ENCODE data around the gene REXO1.

REXO1 gene

DNA sequence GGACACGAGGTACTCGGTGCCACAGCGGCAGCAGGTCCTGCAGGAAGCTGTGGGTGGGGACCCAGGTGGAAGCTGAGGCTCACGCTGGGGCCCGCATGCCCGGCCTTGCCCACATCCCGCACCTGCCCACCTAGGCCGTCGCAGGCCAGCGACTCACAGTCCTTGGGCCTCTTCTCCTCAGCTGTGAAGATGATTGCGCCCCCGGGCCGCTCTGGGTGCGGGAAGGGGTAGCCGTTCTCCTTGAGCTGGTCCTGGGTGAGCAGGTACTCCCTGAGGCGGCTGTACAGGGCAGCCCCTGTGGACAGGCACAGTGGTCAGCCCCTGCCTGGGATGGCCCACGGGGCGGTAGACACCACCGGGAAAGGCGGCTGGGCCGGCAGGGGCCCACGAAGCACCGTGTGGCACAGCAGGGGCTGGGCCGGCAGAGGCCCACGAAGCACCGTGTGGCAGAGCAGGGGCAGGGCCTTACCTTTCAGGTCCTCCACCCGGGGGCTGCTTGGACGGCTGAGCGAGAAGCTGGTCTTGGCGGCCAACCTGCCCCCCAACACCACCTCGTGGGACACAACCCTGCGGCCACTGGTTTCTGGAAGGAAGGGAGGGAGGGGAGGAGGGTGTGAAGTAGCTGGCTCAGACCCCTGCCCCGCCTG is 29.6 kb downstream of the REXO1 start:
- H3K9me3 ChIP-seq (replicated peaks in 1 of 11) = no peaks in the 10 kb centered on the region
- peaks cover 2 to 22% (median 16%) of the 10 kb centered on the region in 10 experiments; a peak in 17 of 20 replicates for H3K4me1 ChIP-seq
- no peak for TF ChIP-seq Cebpa-rat (IDR thresholded peaks at IDR 0.05)
- H4K20me1 ChIP-seq = peaks cover 51 to 95% (median 78%) of the 10 kb centered on the region in 11 experiments; a peak in 21 of 22 replicates
- H3K36me3 ChIP-seq = peaks cover 86 to 95% (median 92%) of the 10 kb centered on the region in 11 experiments
- H3K4me2 ChIP-seq = no peak overlapping the region
- H3K27ac ChIP-seq = no peak overlapping the region
- no peak overlapping the region for H3K9ac ChIP-seq
- H3K4me3 ChIP-seq = no peak overlapping the region
- H3K27me3 ChIP-seq = no peaks in the 10 kb centered on the region

GRCh38 chr19:1817553-1818179 is 30.6 kb downstream of the REXO1 start:
- no peak for TF ChIP-seq Cebpa-rat (IDR thresholded peaks at IDR 0.05)
- Histone ChIP-seq H3K27ac (no peak overlapping the region), H3K36me3 (peaks cover 76 to 85% (median 82%) of the 10 kb centered on the region in 11 experiments), H3K4me3 (no peak overlapping the region), H3K27me3 (no peaks in the 10 kb centered on the region), H3K4me2 (no peak overlapping the region), H3K9ac (0 out of 22 replicates have a peak overlapping the region, but pooled peaks of 1 of the 11 experiments have one; percentile 15), H4K20me1 (peaks cover 41 to 93% (median 75%) of the 10 kb centered on the region in 11 experiments; a peak in 21 of 22 replicates), H3K9me3 (replicated peaks in 1 of 11) (no peaks in the 10 kb centered on the region), H3K4me1 (peaks cover 10 to 29% (median 25%) of the 10 kb centered on the region in 10 experiments; a peak in 19 of 20 replicates)

DNA sequence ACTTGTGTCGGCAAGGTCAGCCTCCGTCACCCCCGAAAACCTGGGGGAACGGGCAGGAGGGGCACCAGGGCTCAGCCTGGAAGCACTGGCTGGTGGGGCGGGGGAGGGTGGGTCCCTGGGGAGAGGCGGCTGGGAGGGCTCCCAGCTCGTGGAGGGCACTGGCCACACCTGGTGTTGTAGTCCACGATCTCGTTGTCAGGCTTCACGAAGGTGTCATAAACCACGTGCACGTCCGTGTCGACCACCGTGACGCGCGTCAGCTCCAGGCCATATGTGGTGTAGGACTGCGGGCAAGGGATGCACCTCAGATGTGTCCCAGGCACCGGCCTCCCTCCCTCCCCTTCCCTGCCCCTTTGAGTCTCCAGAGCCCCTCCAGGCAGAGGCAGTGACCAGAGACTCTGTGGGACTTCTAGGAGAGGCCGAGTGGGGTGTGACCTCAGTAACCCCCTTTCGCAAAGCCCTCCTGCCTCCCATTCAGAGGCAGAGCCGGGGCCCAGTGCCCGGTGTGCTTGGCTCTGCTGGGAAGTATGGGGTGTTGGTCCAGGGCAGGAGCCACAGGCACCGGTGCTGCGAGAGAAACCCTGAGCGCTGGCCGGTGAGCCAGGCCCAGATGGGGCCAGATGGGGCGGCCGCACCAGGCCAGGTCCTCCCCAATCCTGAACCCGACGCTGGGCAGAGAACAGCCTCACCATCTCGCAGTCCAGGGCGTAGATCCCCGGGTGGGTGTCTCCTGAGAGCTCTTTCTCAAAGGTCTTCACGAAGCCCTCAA is 31.6 kb downstream of the REXO1 start:
- peaks cover 66 to 76% (median 73%) of the 10 kb centered on the region in 11 experiments for H3K36me3 ChIP-seq
- peaks cover 32 to 84% (median 66%) of the 10 kb centered on the region in 11 experiments; a peak in 21 of 22 replicates for H4K20me1 ChIP-seq
- no peak overlapping the region for H3K27ac ChIP-seq
- no peaks in the 10 kb centered on the region for H3K27me3 ChIP-seq
- H3K4me1 ChIP-seq = peaks cover 12 to 31% (median 27%) of the 10 kb centered on the region in 10 experiments
- no peak overlapping the region for H3K4me2 ChIP-seq
- no peak overlapping the region for H3K9ac ChIP-seq
- no peaks in the 10 kb centered on the region for H3K9me3 ChIP-seq (replicated peaks in 1 of 11)
- TF ChIP-seq Cebpa-rat (IDR thresholded peaks at IDR 0.05) = no peak
- no peak overlapping the region for H3K4me3 ChIP-seq

DNA sequence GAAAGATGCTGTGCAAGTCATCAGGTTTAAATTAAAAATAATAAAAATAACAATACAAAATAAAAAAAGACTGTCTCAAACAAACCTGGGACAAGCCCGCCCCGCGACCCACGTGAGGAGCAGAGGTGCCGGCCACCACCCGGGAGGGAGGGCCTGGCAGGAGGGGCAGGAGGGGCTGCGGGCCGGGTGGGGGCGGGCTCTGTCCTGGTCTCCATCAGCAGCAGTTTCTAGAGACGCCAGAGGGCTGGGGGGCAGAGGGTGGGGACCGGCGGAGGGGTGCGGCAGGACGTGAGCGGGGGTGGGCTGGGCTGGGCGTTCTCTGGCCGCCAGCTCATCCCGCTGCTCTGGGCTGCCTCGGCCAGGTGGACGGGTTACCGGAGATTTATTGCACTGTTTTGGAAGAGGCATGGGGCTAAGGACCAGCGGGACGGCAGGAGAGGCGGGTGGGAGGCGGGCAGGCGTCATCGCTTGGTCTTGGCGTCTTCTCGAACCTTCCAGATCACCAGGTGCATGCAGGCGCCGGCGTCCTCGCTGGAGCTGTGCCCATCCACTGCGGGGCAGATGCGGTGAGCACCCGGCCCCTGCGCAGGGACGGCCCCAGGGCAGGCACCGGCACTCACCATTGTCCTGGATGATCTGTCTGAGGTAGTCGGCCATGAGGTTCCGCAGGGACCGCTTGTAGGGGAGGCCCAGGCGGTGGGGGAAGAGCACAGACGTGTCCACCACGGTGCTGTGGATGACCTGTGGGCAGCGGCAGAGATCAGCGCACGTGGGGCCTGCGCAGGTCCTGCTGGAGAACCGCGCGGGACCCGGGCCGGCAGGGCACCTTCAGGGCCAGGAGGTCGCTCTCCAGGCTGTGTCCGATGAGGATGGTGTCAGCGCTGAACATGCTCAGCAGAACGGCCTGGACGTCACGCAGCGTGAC is 32.4 kb downstream of the REXO1 start:
- Histone ChIP-seq H3K27ac (no peak overlapping the region), H3K9ac (no peak overlapping the region), H3K4me3 (no peak overlapping the region), H3K27me3 (no peaks in the 10 kb centered on the region), H4K20me1 (peaks cover 27 to 76% (median 60%) of the 10 kb centered on the region in 11 experiments; a peak in 21 of 22 replicates), H3K9me3 (replicated peaks in 1 of 11) (no peaks in the 10 kb centered on the region), H3K36me3 (peaks cover 58 to 67% (median 64%) of the 10 kb centered on the region in 11 experiments), H3K4me2 (no peak overlapping the region), H3K4me1 (peaks cover 15 to 39% (median 35%) of the 10 kb centered on the region in 10 experiments)
- TF ChIP-seq Cebpa-rat (IDR thresholded peaks at IDR 0.05) = no peak

- Histone ChIP-seq H3K36me3 (peaks cover 49 to 59% (median 56%) of the 10 kb centered on the region in 11 experiments), H4K20me1 (peaks cover 23 to 69% (median 55%) of the 10 kb centered on the region in 11 experiments; a peak in 21 of 22 replicates), H3K27ac (peak overlapping the region in 1 of 11 experiments; percentile 31; a peak in 1 of 22 replicates), H3K4me2 (peak overlapping the region in 8 of 11 experiments; percentile 11 to 91 (median 81); a peak in 11 of 22 replicates), H3K4me1 (peaks cover 15 to 46% (median 44%) of the 10 kb centered on the region in 10 experiments), H3K9me3 (replicated peaks in 1 of 11) (no peaks in the 10 kb centered on the region), H3K9ac (peak overlapping the region in 7 of 11 experiments; percentile 13 to 76 (median 23); a peak in 4 of 22 replicates), H3K4me3 (no peak overlapping the region), H3K27me3 (no peaks in the 10 kb centered on the region)
- TF ChIP-seq Cebpa-rat (IDR thresholded peaks at IDR 0.05) = no peak
Measured at GRCh38 chr19:1814833-1815604, 33.3 kb downstream of the REXO1 start.

DNA sequence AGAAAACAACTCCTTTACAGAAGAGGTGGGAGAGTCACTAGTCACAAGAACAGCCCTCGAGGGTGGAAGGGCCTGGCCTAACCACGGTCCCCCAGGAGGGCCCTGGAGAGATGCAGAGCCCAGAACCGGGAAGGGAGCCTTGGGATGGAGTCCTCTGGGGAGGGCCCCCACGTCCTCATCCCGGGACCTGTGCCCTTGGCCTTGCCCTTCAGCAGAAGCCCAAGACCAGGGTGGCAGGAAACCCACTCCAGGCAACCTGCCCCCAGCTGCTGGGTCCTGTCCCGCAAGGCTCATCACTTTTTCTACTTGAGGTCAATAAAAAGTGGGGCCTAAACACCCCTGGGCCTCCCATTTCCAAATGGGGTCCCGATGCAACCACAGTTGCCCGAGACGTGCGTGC is 33.9 kb downstream of the REXO1 start:
- TF ChIP-seq Cebpa-rat (IDR thresholded peaks at IDR 0.05) = no peak
- peak overlapping the region in 8 of 11 experiments; percentile 11 to 91 (median 81); a peak in 14 of 22 replicates for H3K4me2 ChIP-seq
- peaks cover 43 to 52% (median 49%) of the 10 kb centered on the region in 11 experiments for H3K36me3 ChIP-seq

More for the DNA sequence above, 33.9 kb downstream of the REXO1 start:
- Histone ChIP-seq H3K9me3 (replicated peaks in 1 of 11) (no peaks in the 10 kb centered on the region), H3K4me1 (peaks cover 15 to 52% (median 50%) of the 10 kb centered on the region in 10 experiments), H3K9ac (peak overlapping the region in 8 of 11 experiments; percentile 13 to 76 (median 26); a peak in 7 of 22 replicates), H3K4me3 (no peak overlapping the region), H3K27ac (peak overlapping the region in 3 of 11 experiments; percentile 13 to 31 (median 17); a peak in 3 of 22 replicates), H4K20me1 (peaks cover 17 to 62% (median 49%) of the 10 kb centered on the region in 11 experiments; a peak in 21 of 22 replicates), H3K27me3 (no peaks in the 10 kb centered on the region)
